A549 treated with Hydrocortisone at 1 μM for 4 hours (cell line): ENCODE measurements around the gene ESPN. TPM values are rescaled to one million over a fixed set of nuclear protein-coding genes. Genes with fewer than 3 reads are reported as not detected.

ENCODE experiments used
- total RNA-seq: library from RNA; stranded (reverse); fragments of 200-300 nt; extraction: Qiagen RNA extraction; gene quantifications from 5 replicates; pipeline ENCODE4 v1.2.3, GENCODE V29; 2022

The ESPN gene, protein sequence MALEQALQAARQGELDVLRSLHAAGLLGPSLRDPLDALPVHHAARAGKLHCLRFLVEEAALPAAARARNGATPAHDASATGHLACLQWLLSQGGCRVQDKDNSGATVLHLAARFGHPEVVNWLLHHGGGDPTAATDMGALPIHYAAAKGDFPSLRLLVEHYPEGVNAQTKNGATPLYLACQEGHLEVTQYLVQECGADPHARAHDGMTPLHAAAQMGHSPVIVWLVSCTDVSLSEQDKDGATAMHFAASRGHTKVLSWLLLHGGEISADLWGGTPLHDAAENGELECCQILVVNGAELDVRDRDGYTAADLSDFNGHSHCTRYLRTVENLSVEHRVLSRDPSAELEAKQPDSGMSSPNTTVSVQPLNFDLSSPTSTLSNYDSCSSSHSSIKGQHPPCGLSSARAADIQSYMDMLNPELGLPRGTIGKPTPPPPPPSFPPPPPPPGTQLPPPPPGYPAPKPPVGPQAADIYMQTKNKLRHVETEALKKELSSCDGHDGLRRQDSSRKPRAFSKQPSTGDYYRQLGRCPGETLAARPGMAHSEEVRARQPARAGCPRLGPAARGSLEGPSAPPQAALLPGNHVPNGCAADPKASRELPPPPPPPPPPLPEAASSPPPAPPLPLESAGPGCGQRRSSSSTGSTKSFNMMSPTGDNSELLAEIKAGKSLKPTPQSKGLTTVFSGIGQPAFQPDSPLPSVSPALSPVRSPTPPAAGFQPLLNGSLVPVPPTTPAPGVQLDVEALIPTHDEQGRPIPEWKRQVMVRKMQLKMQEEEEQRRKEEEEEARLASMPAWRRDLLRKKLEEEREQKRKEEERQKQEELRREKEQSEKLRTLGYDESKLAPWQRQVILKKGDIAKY
- total RNA-seq = 0.22 to 1.2 TPM (median 0.51 TPM) in 5 replicates

DNA sequence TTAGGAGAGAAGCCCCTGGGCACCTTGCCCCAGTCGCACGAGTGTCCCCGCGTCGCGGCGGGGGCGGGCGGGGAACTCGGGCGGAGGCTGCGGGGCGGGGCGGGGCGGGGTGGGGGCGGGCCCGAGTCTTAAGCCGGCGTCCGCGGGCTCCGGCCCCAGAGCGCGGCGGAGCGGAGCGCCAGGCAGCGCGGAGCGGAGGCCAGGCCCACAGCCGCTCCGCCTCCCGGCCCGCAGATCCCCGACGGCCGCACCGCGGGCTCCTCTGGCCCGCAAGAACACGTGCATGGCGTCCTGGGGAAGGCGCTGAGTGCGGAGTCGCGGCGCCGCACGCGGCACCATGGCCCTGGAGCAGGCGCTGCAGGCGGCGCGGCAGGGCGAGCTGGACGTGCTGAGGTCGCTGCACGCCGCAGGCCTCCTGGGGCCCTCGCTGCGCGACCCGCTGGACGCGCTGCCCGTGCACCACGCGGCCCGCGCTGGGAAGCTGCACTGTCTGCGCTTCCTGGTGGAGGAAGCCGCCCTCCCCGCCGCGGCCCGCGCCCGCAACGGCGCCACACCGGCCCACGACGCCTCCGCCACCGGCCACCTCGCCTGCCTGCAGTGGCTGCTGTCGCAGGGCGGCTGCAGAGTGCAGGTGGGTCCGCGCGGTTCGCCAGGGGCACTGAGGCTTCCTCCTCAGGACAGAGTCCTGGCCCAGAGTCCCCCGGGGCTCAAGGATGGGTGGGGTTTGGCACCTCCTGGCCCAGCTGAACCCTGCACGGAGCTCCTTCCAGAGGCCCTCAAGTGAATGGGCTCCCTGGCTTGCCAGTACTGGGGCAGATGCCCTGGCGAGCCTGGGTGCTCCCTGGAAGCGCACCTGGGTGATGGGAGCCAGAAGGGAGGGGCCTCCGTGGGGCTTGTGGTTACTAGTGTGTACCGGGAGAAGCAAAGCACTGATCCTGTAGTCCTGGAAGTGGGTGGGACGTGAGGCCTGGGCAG lies at the start of gene ESPN:
Gene ESPN, plus strand, starts transcription at position 158 of the 975 bp plus-strand sequence. Its CDS starts 180 bp downstream, at position 338.

DNA sequence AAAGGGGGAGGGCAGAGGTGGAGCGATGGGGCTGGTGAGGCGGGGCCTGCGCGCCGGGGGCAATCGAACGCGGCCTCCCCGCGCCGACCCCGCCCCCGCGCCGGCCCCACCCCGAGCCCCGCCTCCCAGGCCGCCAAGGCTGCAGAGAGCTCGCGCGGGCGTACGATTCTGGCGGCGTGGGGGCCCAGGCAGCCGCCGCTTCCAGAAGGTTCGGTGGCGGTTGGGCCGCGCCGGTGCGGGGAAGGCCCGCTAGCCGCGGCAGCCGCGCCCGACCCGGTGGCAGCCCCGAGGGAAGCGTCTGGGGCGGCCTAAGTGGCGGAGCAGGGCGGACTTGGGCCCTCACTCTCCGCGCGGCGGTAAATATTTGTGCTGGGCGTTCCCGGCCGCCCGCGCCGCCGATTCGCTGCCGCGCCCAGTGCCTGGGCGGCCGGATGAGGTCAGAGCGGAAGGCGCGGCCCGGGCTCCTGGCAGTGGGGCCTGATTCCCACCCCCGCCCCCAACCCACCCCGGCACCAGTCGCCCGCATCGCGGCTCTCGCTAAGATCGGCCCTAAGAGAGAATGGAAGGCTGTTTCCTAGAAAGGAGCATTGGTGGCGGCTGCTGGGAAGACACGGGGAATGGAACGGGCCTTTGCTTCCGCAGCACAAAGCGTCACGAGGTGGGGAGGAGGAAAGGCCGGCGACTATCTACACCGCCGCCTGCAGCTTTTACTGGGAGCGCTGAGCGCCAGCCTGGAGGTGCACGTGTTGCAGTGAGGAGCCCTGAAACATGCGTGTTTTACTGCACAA lies 31.0 kb upstream of the ESPN start, which contains the start of gene ACOT7:
Gene ACOT7, minus strand, starts transcription at position 368 of the 788 bp plus-strand sequence. CDS start 368 bp downstream, outside the sequence.

DNA sequence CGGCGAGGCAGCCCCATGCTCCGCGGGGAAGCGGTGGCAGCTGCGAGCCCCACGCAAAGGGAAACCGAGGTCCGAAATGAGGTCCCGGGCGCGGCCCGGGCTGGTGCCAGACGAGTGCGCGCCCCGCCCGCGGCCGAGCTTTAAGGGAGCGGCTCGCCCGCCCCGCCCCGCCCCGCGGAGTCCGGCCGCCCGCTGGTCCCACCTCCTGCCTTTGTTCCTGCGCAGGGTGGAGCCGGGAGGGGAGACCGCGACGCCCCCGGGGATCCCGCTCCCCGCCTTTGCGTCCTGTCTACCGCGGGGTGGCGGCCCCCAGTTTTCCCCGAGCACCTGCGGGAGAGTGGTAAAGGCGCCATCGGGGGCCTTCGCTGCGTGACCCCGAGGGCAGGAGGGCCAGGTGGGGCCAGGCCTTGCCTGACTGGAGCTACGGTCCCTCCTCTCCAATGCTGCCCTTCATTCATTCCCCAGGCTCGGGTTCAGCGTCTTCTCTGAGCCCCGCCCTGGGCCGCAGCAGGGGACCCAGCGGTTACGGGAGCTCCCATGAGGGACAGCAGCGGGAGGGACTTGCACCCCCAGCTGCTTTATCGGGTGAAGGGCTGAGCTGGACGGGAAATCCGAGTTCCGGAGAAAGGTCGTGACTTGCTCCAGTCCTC lies 4.6 kb upstream of the ESPN start, which contains the start of gene HES2:
Gene HES2, minus strand, starts transcription at position 116 of the 650 bp plus-strand sequence. Its CDS starts 99 bp downstream, at position 17.

DNA sequence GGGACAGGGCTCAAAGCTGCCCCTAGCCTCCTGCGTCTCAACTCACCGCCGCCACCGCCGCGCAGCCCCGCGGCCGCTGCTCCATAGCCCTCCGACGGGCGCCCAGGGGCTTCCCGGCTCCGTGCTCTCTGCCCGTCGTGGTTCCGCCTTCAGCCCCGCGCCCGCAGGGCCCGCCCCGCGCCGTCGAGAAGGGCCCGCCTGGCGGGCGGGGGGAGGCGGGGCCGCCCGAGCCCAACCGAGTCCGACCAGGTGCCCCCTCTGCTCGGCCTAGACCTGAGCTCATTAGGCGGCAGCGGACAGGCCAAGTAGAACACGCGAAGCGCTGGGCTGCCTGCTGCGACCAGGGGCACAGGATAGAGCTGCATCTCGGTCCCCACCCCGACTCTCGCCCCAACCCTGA lies 41.4 kb downstream of the ESPN start, which contains the start of gene TNFRSF25:
Gene TNFRSF25, minus strand, starts transcription at position 151 of the 400 bp plus-strand sequence. Its CDS starts 66 bp downstream, at position 85.

DNA sequence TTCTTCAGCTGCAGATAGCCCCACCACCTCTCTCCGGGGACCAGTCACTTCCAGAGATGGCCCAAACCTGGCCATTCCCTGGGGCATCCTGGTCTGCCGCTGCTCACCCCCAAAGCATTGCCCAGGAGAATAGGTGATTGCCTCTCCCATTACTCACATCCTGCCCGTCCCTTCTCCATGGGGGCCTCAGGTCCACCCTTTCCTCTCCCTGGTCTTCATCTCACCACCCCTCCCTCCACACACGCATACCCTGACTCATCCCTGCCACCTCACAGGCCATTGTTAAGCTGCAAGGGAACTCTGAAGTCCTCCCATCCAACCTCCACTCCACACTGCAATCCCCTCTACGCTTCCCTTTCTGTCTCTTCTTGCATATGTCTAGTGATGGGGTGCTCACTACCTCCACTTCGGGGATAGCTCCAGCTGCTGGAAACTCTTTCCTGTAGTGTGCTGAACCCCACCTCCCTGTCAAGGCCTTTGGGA lies 66.9 kb downstream of the ESPN start, which contains the start of gene PLEKHG5:
Gene PLEKHG5, minus strand, starts transcription at position 188 of the 483 bp plus-strand sequence. CDS start 14,096 bp downstream, outside the sequence.

Other genes with a start within 250 kb of the ESPN start
- 1.5 to 2.2 TPM (median 1.9 TPM) in 5 replicates for gene CHD5, start 244.5 kb upstream of the ESPN start, total RNA-seq
- 263 to 490 TPM (median 455 TPM) in 5 replicates for gene RPL22, start 225.2 kb upstream of the ESPN start, total RNA-seq
- 8.9 to 13.2 TPM (median 11.1 TPM) in 5 replicates for gene RNF207, start 218.7 kb upstream of the ESPN start, total RNA-seq
- 51.7 to 59.9 TPM (median 56.4 TPM) in 5 replicates for gene ICMT, start 188.8 kb upstream of the ESPN start, total RNA-seq
- gene HES3, start 180.6 kb upstream of the ESPN start, total RNA-seq = not detected in 5 replicates
- 3.6 to 4.6 TPM (median 4.3 TPM) in 5 replicates for gene GPR153, start 163.7 kb upstream of the ESPN start, total RNA-seq
- 80.4 to 101 TPM (median 100 TPM) in 5 replicates for gene ACOT7, start 31.0 kb upstream of the ESPN start, total RNA-seq
- 3.8 to 5.5 TPM (median 4.9 TPM) in 5 replicates for gene HES2, start 4.9 kb upstream of the ESPN start, total RNA-seq
- gene TNFRSF25, start 41.4 kb downstream of the ESPN start, total RNA-seq = 2.5 to 4.0 TPM (median 2.8 TPM) in 5 replicates
- 2.5 to 4.3 TPM (median 3.5 TPM) in 5 replicates for gene PLEKHG5, start 66.9 kb downstream of the ESPN start, total RNA-seq
- gene NOL9, start 129.7 kb downstream of the ESPN start, total RNA-seq = 3.6 to 5.2 TPM (median 3.9 TPM) in 5 replicates
- gene TAS1R1, start 130.5 kb downstream of the ESPN start, total RNA-seq = not detected in 5 replicates
- 14.4 to 17.1 TPM (median 15.1 TPM) in 5 replicates for gene ZBTB48, start 155.2 kb downstream of the ESPN start, total RNA-seq
- gene KLHL21, start 178.1 kb downstream of the ESPN start, total RNA-seq = 16.5 to 23.1 TPM (median 19.2 TPM) in 5 replicates
- 7.3 to 9.6 TPM (median 9.2 TPM) in 5 replicates for gene PHF13, start 189.0 kb downstream of the ESPN start, total RNA-seq
- 15.5 to 17.9 TPM (median 16.7 TPM) in 5 replicates for gene THAP3, start 200.1 kb downstream of the ESPN start, total RNA-seq